GM23338 (cell line): ENCODE measurements around the gene PSIP1. TPM values are rescaled to one million over a fixed set of nuclear protein-coding genes. Genes with fewer than 3 reads are reported as not detected.
A peak's percentile ranks its signal among the peaks of the same experiment; 100 is the strongest.

Source experiments
- ATAC-seq: fragments of 200-7000 bp; cut with Tn5 transposase; 3 replicates; pipeline ENCODE4 v1.9.1; 2020
- DNase-seq: peaks from one replicate; pipeline ENCODE4 v3.0.0-alpha.2; 2015; ENCODE audit warnings: low spot score
- H2AFZ ChIP-seq: fragments of 200-600 bp; sonication (generic); 2 replicates; pipeline ENCODE4 v1.8.0; 2016; ENCODE audit warnings: antibody characterized with exemption, mild to moderate bottlenecking, moderate library complexity
- H3F3A ChIP-seq: fragments of 200-600 bp; sonication (generic); replicated peaks from 2 replicates; pipeline ENCODE4 v1.8.0; 2017; ENCODE audit warnings: antibody characterized with exemption, mixed run types, low read depth
- H3K27ac ChIP-seq: fragments of 200-600 bp; sonication (generic); 2 replicates; pipeline ENCODE4 v1.6.1; 2016; ENCODE audit warnings: low read depth
- H3K27me3 ChIP-seq: fragments of 200-600 bp; sonication (generic); 2 replicates; pipeline ENCODE4 v1.8.0; 2016; ENCODE audit warnings: mild to moderate bottlenecking, mixed run types, moderate library complexity; ENCODE audit not compliant: insufficient read depth
- H3K36me3 ChIP-seq: fragments of 200-600 bp; sonication (generic); 2 replicates; pipeline ENCODE4 v1.8.0; 2016; ENCODE audit warnings: mild to moderate bottlenecking; ENCODE audit not compliant: insufficient read depth
- H3K4me1 ChIP-seq: fragments of 200-600 bp; sonication (generic); 2 replicates; pipeline ENCODE4 v1.8.0; 2016; ENCODE audit warnings: mild to moderate bottlenecking, moderate library complexity; ENCODE audit not compliant: insufficient read depth
- H3K4me2 ChIP-seq: fragments of 200-600 bp; sonication (generic); 2 replicates; pipeline ENCODE4 v1.7.1; 2017; ENCODE audit warnings: mixed run types
- H3K4me3 ChIP-seq: fragments of 200-600 bp; sonication (generic); 2 replicates; pipeline ENCODE4 v1.6.1; 2016; ENCODE audit warnings: mixed run types
- H3K79me2 ChIP-seq: fragments of 200-600 bp; sonication (generic); replicated peaks from 2 replicates; pipeline ENCODE4 v1.8.0; 2017; ENCODE audit warnings: mild to moderate bottlenecking; ENCODE audit not compliant: insufficient read depth
- H3K9me2 ChIP-seq: fragments of 200-600 bp; sonication (generic); 2 replicates; pipeline ENCODE4 v1.8.0; 2017; ENCODE audit not compliant: insufficient read depth
- H4K20me1 ChIP-seq: fragments of 200-600 bp; sonication (generic); replicated peaks from 2 replicates; pipeline ENCODE4 v1.8.0; 2017; ENCODE audit warnings: mild to moderate bottlenecking; ENCODE audit not compliant: insufficient read depth
- H3K27ac Mint-ChIP-seq: 2 replicates; pipeline ENCODE4 v1.8.0; 2020; ENCODE audit warnings: inconsistent platforms, mild to moderate bottlenecking, moderate library complexity, mixed read lengths
- H3K27me3 Mint-ChIP-seq: 3 replicates; pipeline ENCODE4 v1.8.0; 2022; ENCODE audit warnings: low read depth, mild to moderate bottlenecking, moderate library complexity, mixed read lengths, inconsistent platforms; ENCODE audit not compliant: insufficient read depth, poor library complexity
- H3K36me3 Mint-ChIP-seq: 3 replicates; pipeline ENCODE4 v1.8.0; 2021; ENCODE audit warnings: low read depth, mild to moderate bottlenecking, inconsistent platforms, moderate library complexity, mixed read lengths
- H3K4me1 Mint-ChIP-seq: 3 replicates; pipeline ENCODE4 v1.8.0; 2020; ENCODE audit warnings: mild to moderate bottlenecking, inconsistent platforms, mixed read lengths
- H3K4me3 Mint-ChIP-seq: 3 replicates; pipeline ENCODE4 v1.8.0; 2021; ENCODE audit warnings: moderate library complexity, mild to moderate bottlenecking, inconsistent platforms, mixed read lengths
- H3K9me3 Mint-ChIP-seq: 3 replicates; pipeline ENCODE4 v1.8.0; 2020; ENCODE audit warnings: moderate library complexity, mild to moderate bottlenecking, inconsistent platforms, mixed read lengths
- CREB1 ChIP-seq: fragments of 250-450 bp; sonication (Bioruptor Pico); IDR thresholded peaks from 2 replicates; pipeline ENCODE4 v1.5.0; 2020; ENCODE audit warnings: low read depth, mild to moderate bottlenecking, moderate library complexity
- CTCF ChIP-seq, 2 experiments: fragments of 200-600 bp in 1 of 2; sonication (generic) in 1 of 2; conservative IDR thresholded peaks; 2 replicates each; pipeline versions ENCODE4 v1.5.1 to v1.6.1; 2016 to 2017; ENCODE audit warnings: antibody characterized with exemption in 2 of 2, low read depth in 2 of 2, mild to moderate bottlenecking in 2 of 2, moderate library complexity in 1 of 2
- ETS1 ChIP-seq: IDR thresholded peaks from 2 replicates; pipeline ENCODE4 v1.6.1; 2016; ENCODE audit warnings: antibody characterized with exemption
- POLR2AphosphoS5 ChIP-seq: IDR thresholded peaks from 2 replicates; pipeline ENCODE4 v1.6.1; 2016; ENCODE audit warnings: antibody characterized with exemption, low read depth
- REST ChIP-seq: IDR thresholded peaks from one replicate; pipeline ENCODE4 v1.6.1; 2018; ENCODE audit warnings: antibody characterized with exemption; ENCODE audit not compliant: unreplicated experiment
- ZNF114 ChIP-seq: fragments of 250-450 bp; sonication (Bioruptor Pico); IDR thresholded peaks from 2 replicates; pipeline ENCODE4 v1.5.0; 2020; ENCODE audit warnings: mild to moderate bottlenecking, moderate library complexity
- polyA plus RNA-seq: library from polyadenylated mRNA; unstranded; fragments of >200 nt; fragmentation: Nextera tagmentation; extraction: Ambion mirVana; gene quantifications from 2 replicates; pipeline ENCODE4 v1.2.1, GENCODE V29; 2016
- total RNA-seq: library from RNA; depleted of rRNA; stranded (reverse); fragments of >200 nt; shearing (Covaris generic); gene quantifications from 2 replicates; pipeline ENCODE4 v1.2.3, GENCODE V29; 2014

The PSIP1 gene
- total and polyA plus RNA-seq, 2 experiments from 2014 or later, result 332 to 989 TPM

GRCh38 chr9:15501179-15501578 lies 9.6 kb downstream of the PSIP1 start (continued):
- TF ChIP-seq REST (no peak), ZNF114 (no peak)

GRCh38 chr9:15499139-15499538 lies 11.6 kb downstream of the PSIP1 start:
- H3K9me2 ChIP-seq, result no peaks in the 10 kb centered on the region
- DNase-seq (no peak), ATAC-seq (no peak)
- peaks cover 6% of the 10 kb centered on the region for H3K27me3 Mint-ChIP-seq
- H3K27me3 ChIP-seq, result no peaks in the 10 kb centered on the region
- no peak overlapping the region for H2AFZ ChIP-seq
- H3K27ac ChIP-seq, result peak overlapping the region; percentile 6; the same call in 1 of the 2 replicates
- H3K36me3 Mint-ChIP-seq, result peaks cover 97% of the 10 kb centered on the region
- H3K4me1 Mint-ChIP-seq, result peaks cover 16% of the 10 kb centered on the region; the same call in 2 of the 3 replicates
- TF ChIP-seq ETS1 (no peak), POLR2AphosphoS5 (no peak), CTCF (conservative IDR thresholded peaks at IDR 0.05; ENCODE audit: low read depth in 2 of 2) (no peak)
- peaks cover 67% of the 10 kb centered on the region for H4K20me1 ChIP-seq
- no peak overlapping the region for H3K4me3 ChIP-seq
- peaks cover 6% of the 10 kb centered on the region; the same call in 1 of the 3 replicates for H3K9me3 Mint-ChIP-seq
- H3K4me2 ChIP-seq, result no peak overlapping the region
- H3K27ac Mint-ChIP-seq, result no peak overlapping the region
- peaks cover 35% of the 10 kb centered on the region for H3K36me3 ChIP-seq
- H3F3A ChIP-seq, result no peaks in the 10 kb centered on the region
- no peak overlapping the region for H3K4me3 Mint-ChIP-seq
- peaks cover 100% of the 10 kb centered on the region for H3K79me2 ChIP-seq
- H3K4me1 ChIP-seq, result no peaks in the 10 kb centered on the region

GRCh38 chr9:15498246-15498995 lies 12.3 kb downstream of the PSIP1 start:
- no peak overlapping the region for H3K4me2 ChIP-seq
- H3K27ac Mint-ChIP-seq, result peak overlapping the region; percentile 7; the same call in 1 of the 2 replicates
- ATAC-seq (no peak), DNase-seq (peak; percentile 28)
- H3K4me1 Mint-ChIP-seq, result peaks cover 17% of the 10 kb centered on the region; the same call in 2 of the 3 replicates
- peaks cover 100% of the 10 kb centered on the region for H3K79me2 ChIP-seq
- H3K36me3 ChIP-seq, result peaks cover 33% of the 10 kb centered on the region
- no peaks in the 10 kb centered on the region for H3F3A ChIP-seq
- peaks cover 97% of the 10 kb centered on the region for H3K36me3 Mint-ChIP-seq
- no peaks in the 10 kb centered on the region for H3K4me1 ChIP-seq
- peaks cover 3% of the 10 kb centered on the region for H3K27me3 Mint-ChIP-seq
- H3K27ac ChIP-seq, result peak overlapping the region; percentile 6; the same call in 1 of the 2 replicates
- peaks cover 11% of the 10 kb centered on the region for H3K9me3 Mint-ChIP-seq
- H3K27me3 ChIP-seq, result no peaks in the 10 kb centered on the region
- no peak overlapping the region for H3K4me3 ChIP-seq
- no peak overlapping the region for H3K4me3 Mint-ChIP-seq
- H4K20me1 ChIP-seq, result peaks cover 60% of the 10 kb centered on the region
- no peaks in the 10 kb centered on the region for H3K9me2 ChIP-seq
- H2AFZ ChIP-seq, result no peak overlapping the region
- TF ChIP-seq ETS1, result no peak
- no peak for TF ChIP-seq CREB1
- TF ChIP-seq CTCF (conservative IDR thresholded peaks at IDR 0.05; ENCODE audit: low read depth in 2 of 2), result no peak
